ENCODE data around the gene EBLN1.
"Not testable (repeated sequence)": the region's sequence is repeated elsewhere in the genome, so short reads cannot be mapped to it uniquely, and the experiment has no call there.

EBLN1 gene

GRCh38 chr10:22226599-22226998, 8.8 kb upstream of the EBLN1 start:
- Histone ChIP-seq H3K27ac (ENCODE audit: low read length) (no peak overlapping the region), H3K27me3 (ENCODE audit: low read depth, low read length) (no peaks in the 10 kb centered on the region), H3K36me3 (ENCODE audit: control insufficient read depth in 1 of 2, insufficient read depth in 2 of 2, low read length in 2 of 2) (no peaks in the 10 kb centered on the region), H3K4me1 (ENCODE audit: control insufficient read depth in 1 of 2, insufficient read depth in 2 of 2, low read length in 2 of 2) (no peaks in the 10 kb centered on the region), H3K9me3 (ENCODE audit: control insufficient read depth in 1 of 2, low read length in 2 of 2) (no peaks in the 10 kb centered on the region), H3K4me3 (ENCODE audit: low read depth in 1 of 2, low read length in 2 of 2) (no peak overlapping the region)

GRCh38 chr10:22222236-22223190, 4.7 kb upstream of the EBLN1 start:
- H3K4me1 ChIP-seq (ENCODE audit: control insufficient read depth in 1 of 2, insufficient read depth in 2 of 2, low read length in 2 of 2), result no peaks in the 10 kb centered on the region
- no peaks in the 10 kb centered on the region for H3K9me3 ChIP-seq (ENCODE audit: control insufficient read depth in 1 of 2, low read length in 2 of 2)
- H3K36me3 ChIP-seq (ENCODE audit: control insufficient read depth in 1 of 2, insufficient read depth in 2 of 2, low read length in 2 of 2), result no peaks in the 10 kb centered on the region
- H3K4me3 ChIP-seq (ENCODE audit: low read depth in 1 of 2, low read length in 2 of 2), result no peak overlapping the region
- H3K27ac ChIP-seq (ENCODE audit: low read length), result no peak overlapping the region
- H3K27me3 ChIP-seq (ENCODE audit: low read depth, low read length), result no peaks in the 10 kb centered on the region

GRCh38 chr10:22219308-22219707, 1.5 kb upstream of the EBLN1 start:
- H3K4me1 ChIP-seq (ENCODE audit: control insufficient read depth in 1 of 2, insufficient read depth in 2 of 2, low read length in 2 of 2), result no peaks in the 10 kb centered on the region
- H3K9me3 ChIP-seq (ENCODE audit: control insufficient read depth in 1 of 2, low read length in 2 of 2), result no peaks in the 10 kb centered on the region
- no peaks in the 10 kb centered on the region for H3K36me3 ChIP-seq (ENCODE audit: control insufficient read depth in 1 of 2, insufficient read depth in 2 of 2, low read length in 2 of 2)
- H3K27me3 ChIP-seq (ENCODE audit: low read depth, low read length), result no peaks in the 10 kb centered on the region
- H3K4me3 ChIP-seq (ENCODE audit: low read depth in 1 of 2, low read length in 2 of 2), result no peak overlapping the region
- no peak overlapping the region for H3K27ac ChIP-seq (ENCODE audit: low read length)

- Histone ChIP-seq H3K27me3 (ENCODE audit: low read depth, low read length) (no peaks in the 10 kb centered on the region), H3K36me3 (ENCODE audit: control insufficient read depth in 1 of 2, insufficient read depth in 2 of 2, low read length in 2 of 2) (no peaks in the 10 kb centered on the region), H3K27ac (ENCODE audit: low read length) (no peak overlapping the region), H3K4me3 (ENCODE audit: low read depth in 1 of 2, low read length in 2 of 2) (no peak overlapping the region), H3K4me1 (ENCODE audit: control insufficient read depth in 1 of 2, insufficient read depth in 2 of 2, low read length in 2 of 2) (no peaks in the 10 kb centered on the region), H3K9me3 (ENCODE audit: control insufficient read depth in 1 of 2, low read length in 2 of 2) (no peaks in the 10 kb centered on the region)
Measured at GRCh38 chr10:22218448-22218847, 633 bp upstream of the EBLN1 start.

GRCh38 chr10:22217084-22217483, 731 bp downstream of the EBLN1 start:
- not testable (repeated sequence) for H3K9me3 ChIP-seq (ENCODE audit: control insufficient read depth in 1 of 2, low read length in 2 of 2); H3K4me1 ChIP-seq (ENCODE audit: control insufficient read depth in 1 of 2, insufficient read depth in 2 of 2, low read length in 2 of 2); H3K36me3 ChIP-seq (ENCODE audit: control insufficient read depth in 1 of 2, insufficient read depth in 2 of 2, low read length in 2 of 2); H3K4me3 ChIP-seq (ENCODE audit: low read depth in 1 of 2, low read length in 2 of 2); H3K27me3 ChIP-seq (ENCODE audit: low read depth, low read length); H3K27ac ChIP-seq (ENCODE audit: low read length)

GRCh38 chr10:22210267-22210666, 7.5 kb downstream of the EBLN1 start:
- Histone ChIP-seq H3K4me1 (ENCODE audit: control insufficient read depth in 1 of 2, insufficient read depth in 2 of 2, low read length in 2 of 2) (no peaks in the 10 kb centered on the region), H3K9me3 (ENCODE audit: control insufficient read depth in 1 of 2, low read length in 2 of 2) (no peaks in the 10 kb centered on the region), H3K4me3 (ENCODE audit: low read depth in 1 of 2, low read length in 2 of 2) (no peak overlapping the region), H3K36me3 (ENCODE audit: control insufficient read depth in 1 of 2, insufficient read depth in 2 of 2, low read length in 2 of 2) (no peaks in the 10 kb centered on the region), H3K27me3 (ENCODE audit: low read depth, low read length) (no peaks in the 10 kb centered on the region), H3K27ac (ENCODE audit: low read length) (no peak overlapping the region)

- Histone ChIP-seq H3K27ac (ENCODE audit: low read length) (no peak overlapping the region), H3K9me3 (ENCODE audit: control insufficient read depth in 1 of 2, low read length in 2 of 2) (no peaks in the 10 kb centered on the region), H3K4me1 (ENCODE audit: control insufficient read depth in 1 of 2, insufficient read depth in 2 of 2, low read length in 2 of 2) (no peaks in the 10 kb centered on the region), H3K4me3 (ENCODE audit: low read depth in 1 of 2, low read length in 2 of 2) (no peak overlapping the region), H3K27me3 (ENCODE audit: low read depth, low read length) (no peaks in the 10 kb centered on the region), H3K36me3 (ENCODE audit: control insufficient read depth in 1 of 2, insufficient read depth in 2 of 2, low read length in 2 of 2) (no peaks in the 10 kb centered on the region)
Measured at GRCh38 chr10:22193945-22194344, 23.9 kb downstream of the EBLN1 start.

- Histone ChIP-seq H3K27ac (ENCODE audit: low read length) (no peak overlapping the region), H3K4me3 (ENCODE audit: low read depth in 1 of 2, low read length in 2 of 2) (no peak overlapping the region), H3K4me1 (ENCODE audit: control insufficient read depth in 1 of 2, insufficient read depth in 2 of 2, low read length in 2 of 2) (no peaks in the 10 kb centered on the region)
Measured at GRCh38 chr10:22185586-22185985, 32.2 kb downstream of the EBLN1 start.

GRCh38 chr10:22183771-22184461, 33.9 kb downstream of the EBLN1 start:
- Histone ChIP-seq H3K9me3 (ENCODE audit: control insufficient read depth in 1 of 2, low read length in 2 of 2) (peaks cover 4 to 5% of the 10 kb centered on the region in 2 donors), H3K27me3 (ENCODE audit: low read depth, low read length) (no peaks in the 10 kb centered on the region), H3K4me1 (ENCODE audit: control insufficient read depth in 1 of 2, insufficient read depth in 2 of 2, low read length in 2 of 2) (no peaks in the 10 kb centered on the region), H3K27ac (ENCODE audit: low read length) (no peak overlapping the region), H3K36me3 (ENCODE audit: control insufficient read depth in 1 of 2, insufficient read depth in 2 of 2, low read length in 2 of 2) (no peaks in the 10 kb centered on the region), H3K4me3 (ENCODE audit: low read depth in 1 of 2, low read length in 2 of 2) (no peak overlapping the region)

More at GRCh38 chr10:22185586-22185985, 32.2 kb downstream of the EBLN1 start:
- Histone ChIP-seq H3K27me3 (ENCODE audit: low read depth, low read length) (no peaks in the 10 kb centered on the region), H3K36me3 (ENCODE audit: control insufficient read depth in 1 of 2, insufficient read depth in 2 of 2, low read length in 2 of 2) (no peaks in the 10 kb centered on the region), H3K9me3 (ENCODE audit: control insufficient read depth in 1 of 2, low read length in 2 of 2) (peaks cover 0 to 5% of the 10 kb centered on the region in 2 donors)

GRCh38 chr10:22180724-22181123, 37.1 kb downstream of the EBLN1 start:
- Histone ChIP-seq H3K9me3 (ENCODE audit: control insufficient read depth in 1 of 2, low read length in 2 of 2) (peaks cover 4 to 5% of the 10 kb centered on the region in 2 donors), H3K4me3 (ENCODE audit: low read depth in 1 of 2, low read length in 2 of 2) (no peak overlapping the region), H3K4me1 (ENCODE audit: control insufficient read depth in 1 of 2, insufficient read depth in 2 of 2, low read length in 2 of 2) (no peaks in the 10 kb centered on the region), H3K36me3 (ENCODE audit: control insufficient read depth in 1 of 2, insufficient read depth in 2 of 2, low read length in 2 of 2) (no peaks in the 10 kb centered on the region), H3K27me3 (ENCODE audit: low read depth, low read length) (no peaks in the 10 kb centered on the region), H3K27ac (ENCODE audit: low read length) (no peak overlapping the region)

- Histone ChIP-seq H3K4me1 (ENCODE audit: control insufficient read depth in 1 of 2, insufficient read depth in 2 of 2, low read length in 2 of 2) (no peaks in the 10 kb centered on the region), H3K27me3 (ENCODE audit: low read depth, low read length) (no peaks in the 10 kb centered on the region)
Measured at GRCh38 chr10:22174442-22174841, 43.4 kb downstream of the EBLN1 start.

More at GRCh38 chr10:22174442-22174841, 43.4 kb downstream of the EBLN1 start:
- H3K27ac ChIP-seq (ENCODE audit: low read length), result no peak overlapping the region
- H3K9me3 ChIP-seq (ENCODE audit: control insufficient read depth in 1 of 2, low read length in 2 of 2), result peaks cover 6% of the 10 kb centered on the region in 2 donors
- H3K4me3 ChIP-seq (ENCODE audit: low read depth in 1 of 2, low read length in 2 of 2), result no peak overlapping the region
- H3K36me3 ChIP-seq (ENCODE audit: control insufficient read depth in 1 of 2, insufficient read depth in 2 of 2, low read length in 2 of 2), result no peaks in the 10 kb centered on the region
